Stimulated activated CD4-positive, alpha-beta T cell treated with anti-CD3 and anti-CD28 coated beads, TNF-alpha, amount 100 ng/mL, for 48 hours (primary cell): ENCODE measurements around the gene COL12A1.
"Not testable (repeated sequence)": the region's sequence is repeated elsewhere in the genome, so short reads cannot be mapped to it uniquely, and the experiment has no call there.

Experiments used
- DNase-seq, 3 donors: peaks; one replicate each; pipeline ENCODE4 v3.0.0-alpha.2; 2020; ENCODE audit warnings: low read depth in 3 of 3

Gene COL12A1

GRCh38 chr6:75211920-75212590 lies 6.2 kb upstream of the COL12A1 start:
- DNase-seq: no peak

GRCh38 chr6:75210885-75211739 lies 5.3 kb upstream of the COL12A1 start:
- peak in 1 of 3 donors; percentile 66 for DNase-seq

- DNase-seq: no peak
Observed at GRCh38 chr6:75209184-75209723, 3.4 kb upstream of the COL12A1 start.

GRCh38 chr6:75208298-75209183 lies 2.7 kb upstream of the COL12A1 start:
- DNase-seq: peak; percentile 64 to 74 (median 73)

- no peak for DNase-seq
Observed at GRCh38 chr6:75206576-75207342, 906 bp upstream of the COL12A1 start.

GRCh38 chr6:75204959-75205775 lies 686 bp downstream of the COL12A1 start:
- DNase-seq: no peak

GRCh38 chr6:75204217-75204958 lies 1.5 kb downstream of the COL12A1 start:
- no peak for DNase-seq

GRCh38 chr6:75203721-75204120 lies 2.1 kb downstream of the COL12A1 start:
- no peak for DNase-seq

- no peak for DNase-seq
Observed at GRCh38 chr6:75202676-75203131, 3.1 kb downstream of the COL12A1 start.

GRCh38 chr6:75201901-75202672 lies 3.8 kb downstream of the COL12A1 start:
- DNase-seq: no peak

GRCh38 chr6:75201021-75201420 lies 4.8 kb downstream of the COL12A1 start:
- DNase-seq: no peak

GRCh38 chr6:75199889-75200288 lies 6.0 kb downstream of the COL12A1 start:
- DNase-seq: no peak

- DNase-seq: no peak
Observed at GRCh38 chr6:75196081-75196687, 9.7 kb downstream of the COL12A1 start.

- no peak for DNase-seq
Observed at GRCh38 chr6:75188221-75188925, 17.5 kb downstream of the COL12A1 start.

GRCh38 chr6:75186581-75186980 lies 19.3 kb downstream of the COL12A1 start:
- DNase-seq: not testable (repeated sequence)

GRCh38 chr6:75183099-75183541 lies 22.7 kb downstream of the COL12A1 start:
- DNase-seq: no peak

GRCh38 chr6:75180864-75181263 lies 25.0 kb downstream of the COL12A1 start:
- no peak for DNase-seq
